ENCODE measurements around the gene FBXL19. TPM values are rescaled to one million over a fixed set of nuclear protein-coding genes. Genes with fewer than 3 reads are reported as not detected.

Gene FBXL19
- total and polyA plus RNA-seq, 2 of the 8 experiments (the other 6 are each of a cell fraction or from before 2014, with no cell fraction given): 47.2 to 72.2 TPM

- 0 out of 2 replicates have a peak, but pooled peaks have one; percentile 39 for TF ChIP-seq MAX (IDR thresholded peaks at IDR 0.05)
- TF ChIP-seq ASH2L (IDR thresholded peaks at IDR 0.05; ENCODE audit: low read length): no peak
- 0 out of 2 replicates have a peak, but pooled peaks have one; percentile 21 for TF ChIP-seq YY1 (IDR thresholded peaks at IDR 0.05; ENCODE audit: low read depth, low read length)
- no peak for TF ChIP-seq RAD21 (IDR thresholded peaks at IDR 0.05 in 1 of 2, conservative IDR thresholded peaks at IDR 0.05 in 1 of 2; ENCODE audit: low read depth in 2 of 2, low read length in 2 of 2)
- TF ChIP-seq CBX8 (IDR thresholded peaks at IDR 0.05; ENCODE audit: borderline replicate concordance, low read depth, low read length): no peak
- TF ChIP-seq NRF1 (IDR thresholded peaks at IDR 0.05; ENCODE audit: low read depth, low read length): peak; percentile 84
- peak; percentile 77 for TF ChIP-seq SIX5 (IDR thresholded peaks at IDR 0.05; ENCODE audit: low read depth, low read length)
- no peak for TF ChIP-seq EZH2 (IDR thresholded peaks at IDR 0.05; ENCODE audit: low read depth, low read length, severe bottlenecking)
- no peak for TF ChIP-seq RBBP5 (IDR thresholded peaks at IDR 0.05; ENCODE audit: borderline replicate concordance, low read depth, low read length)
- TF ChIP-seq RXRA (IDR thresholded peaks at IDR 0.05; ENCODE audit: insufficient read depth, low read depth, low read length): no peak
- no peak for TF ChIP-seq SIRT6 (IDR thresholded peaks at IDR 0.05; ENCODE audit: low read length)
- TF ChIP-seq HDAC6 (IDR thresholded peaks at IDR 0.05; ENCODE audit: low read depth, low read length): no peak
- no peak for TF ChIP-seq KDM4A (IDR thresholded peaks at IDR 0.05; ENCODE audit: low read depth, low read length, severe bottlenecking)
- TF ChIP-seq SUZ12 (IDR thresholded peaks at IDR 0.05; ENCODE audit: low read length): no peak
- TF ChIP-seq RNF2 (IDR thresholded peaks at IDR 0.05; ENCODE audit: borderline replicate concordance, low read depth, low read length, missing control alignments, poor library complexity, severe bottlenecking): no peak
- TF ChIP-seq TAF1 (IDR thresholded peaks at IDR 0.05; ENCODE audit: low read depth, low read length): no peak
- TF ChIP-seq KDM5A (IDR thresholded peaks at IDR 0.05; ENCODE audit: low read length): no peak
- no peak for TF ChIP-seq USF2 (IDR thresholded peaks at IDR 0.05; ENCODE audit: low read length)
- TF ChIP-seq CTCF (IDR thresholded peaks at IDR 0.05; ENCODE audit: control extremely low read depth in 1 of 3, insufficient read depth in 1 of 3, low read depth in 1 of 3, low read length in 3 of 3): no peak
Measured at GRCh38 chr16:30927789-30928378, 4.5 kb downstream of the FBXL19 start (continued).
